Nasal cavity respiratory epithelium epithelial cell of viscerocranial mucosa (primary cell): ENCODE data around the gene HERC2. TPM values are rescaled to one million over a fixed set of nuclear protein-coding genes. Genes with fewer than 3 reads are reported as not detected.

Source experiments
- total RNA-seq: library from RNA; depleted of rRNA; stranded (reverse); fragments of >200 nt; gene quantifications from 2 replicates; pipeline ENCODE4 v1.2.3, GENCODE V29; 2014

Gene HERC2, protein sequence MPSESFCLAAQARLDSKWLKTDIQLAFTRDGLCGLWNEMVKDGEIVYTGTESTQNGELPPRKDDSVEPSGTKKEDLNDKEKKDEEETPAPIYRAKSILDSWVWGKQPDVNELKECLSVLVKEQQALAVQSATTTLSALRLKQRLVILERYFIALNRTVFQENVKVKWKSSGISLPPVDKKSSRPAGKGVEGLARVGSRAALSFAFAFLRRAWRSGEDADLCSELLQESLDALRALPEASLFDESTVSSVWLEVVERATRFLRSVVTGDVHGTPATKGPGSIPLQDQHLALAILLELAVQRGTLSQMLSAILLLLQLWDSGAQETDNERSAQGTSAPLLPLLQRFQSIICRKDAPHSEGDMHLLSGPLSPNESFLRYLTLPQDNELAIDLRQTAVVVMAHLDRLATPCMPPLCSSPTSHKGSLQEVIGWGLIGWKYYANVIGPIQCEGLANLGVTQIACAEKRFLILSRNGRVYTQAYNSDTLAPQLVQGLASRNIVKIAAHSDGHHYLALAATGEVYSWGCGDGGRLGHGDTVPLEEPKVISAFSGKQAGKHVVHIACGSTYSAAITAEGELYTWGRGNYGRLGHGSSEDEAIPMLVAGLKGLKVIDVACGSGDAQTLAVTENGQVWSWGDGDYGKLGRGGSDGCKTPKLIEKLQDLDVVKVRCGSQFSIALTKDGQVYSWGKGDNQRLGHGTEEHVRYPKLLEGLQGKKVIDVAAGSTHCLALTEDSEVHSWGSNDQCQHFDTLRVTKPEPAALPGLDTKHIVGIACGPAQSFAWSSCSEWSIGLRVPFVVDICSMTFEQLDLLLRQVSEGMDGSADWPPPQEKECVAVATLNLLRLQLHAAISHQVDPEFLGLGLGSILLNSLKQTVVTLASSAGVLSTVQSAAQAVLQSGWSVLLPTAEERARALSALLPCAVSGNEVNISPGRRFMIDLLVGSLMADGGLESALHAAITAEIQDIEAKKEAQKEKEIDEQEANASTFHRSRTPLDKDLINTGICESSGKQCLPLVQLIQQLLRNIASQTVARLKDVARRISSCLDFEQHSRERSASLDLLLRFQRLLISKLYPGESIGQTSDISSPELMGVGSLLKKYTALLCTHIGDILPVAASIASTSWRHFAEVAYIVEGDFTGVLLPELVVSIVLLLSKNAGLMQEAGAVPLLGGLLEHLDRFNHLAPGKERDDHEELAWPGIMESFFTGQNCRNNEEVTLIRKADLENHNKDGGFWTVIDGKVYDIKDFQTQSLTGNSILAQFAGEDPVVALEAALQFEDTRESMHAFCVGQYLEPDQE (N-terminal part only)
- 38.3 and 73.7 TPM in 2 replicates for total RNA-seq

DNA sequence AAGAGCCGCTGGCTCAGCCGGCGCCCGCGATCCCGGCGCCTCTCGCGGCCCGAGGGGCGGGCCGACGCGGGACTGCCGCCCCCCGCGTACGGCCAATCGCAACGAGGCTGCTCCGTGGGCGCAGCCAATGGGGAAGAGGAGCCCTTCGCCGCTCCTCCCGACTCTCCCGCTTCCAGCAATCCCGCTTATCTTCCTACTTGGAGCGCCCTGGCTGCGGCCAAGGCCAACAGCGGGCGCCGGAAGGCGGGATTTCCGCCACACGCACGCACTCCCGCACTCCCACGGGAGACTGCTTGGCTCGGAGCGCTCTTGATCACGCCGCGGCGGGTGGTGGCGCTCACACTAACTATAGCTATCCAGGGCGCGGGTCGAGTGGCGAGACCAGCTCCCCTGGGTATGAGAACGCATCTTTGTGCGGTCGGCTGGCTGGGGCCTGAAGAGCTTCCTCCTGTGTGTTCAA, at the start of gene HERC2:
HERC2 (minus strand) TSS at position 51 of the 460 bp plus-strand sequence. CDS start 746 bp downstream, outside the sequence.

DNA sequence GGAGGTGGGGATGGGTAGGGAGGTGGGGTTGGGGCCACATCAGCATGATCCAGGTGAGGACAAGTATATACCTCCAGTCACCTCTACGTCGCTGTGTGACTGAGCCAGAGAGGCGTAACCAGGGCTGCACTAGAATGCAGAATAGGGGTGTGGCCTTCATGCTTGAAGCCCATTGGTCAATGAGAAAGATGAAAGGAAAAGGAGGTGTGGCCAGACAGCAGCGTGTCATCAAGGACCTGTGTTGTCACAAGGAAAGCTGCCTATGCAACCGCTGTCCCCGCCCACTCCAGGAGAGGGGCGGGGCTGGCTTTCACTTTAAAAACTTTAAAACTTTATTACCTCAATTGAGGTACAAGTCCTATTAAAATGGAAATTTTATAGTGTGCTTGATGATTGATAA, 36.0 kb upstream of the HERC2 start, which contains the start of gene GOLGA6L24:
GOLGA6L24 (minus strand) TSS at position 101 of the 400 bp plus-strand sequence; CDS start at position 40, 61 bp downstream.

DNA sequence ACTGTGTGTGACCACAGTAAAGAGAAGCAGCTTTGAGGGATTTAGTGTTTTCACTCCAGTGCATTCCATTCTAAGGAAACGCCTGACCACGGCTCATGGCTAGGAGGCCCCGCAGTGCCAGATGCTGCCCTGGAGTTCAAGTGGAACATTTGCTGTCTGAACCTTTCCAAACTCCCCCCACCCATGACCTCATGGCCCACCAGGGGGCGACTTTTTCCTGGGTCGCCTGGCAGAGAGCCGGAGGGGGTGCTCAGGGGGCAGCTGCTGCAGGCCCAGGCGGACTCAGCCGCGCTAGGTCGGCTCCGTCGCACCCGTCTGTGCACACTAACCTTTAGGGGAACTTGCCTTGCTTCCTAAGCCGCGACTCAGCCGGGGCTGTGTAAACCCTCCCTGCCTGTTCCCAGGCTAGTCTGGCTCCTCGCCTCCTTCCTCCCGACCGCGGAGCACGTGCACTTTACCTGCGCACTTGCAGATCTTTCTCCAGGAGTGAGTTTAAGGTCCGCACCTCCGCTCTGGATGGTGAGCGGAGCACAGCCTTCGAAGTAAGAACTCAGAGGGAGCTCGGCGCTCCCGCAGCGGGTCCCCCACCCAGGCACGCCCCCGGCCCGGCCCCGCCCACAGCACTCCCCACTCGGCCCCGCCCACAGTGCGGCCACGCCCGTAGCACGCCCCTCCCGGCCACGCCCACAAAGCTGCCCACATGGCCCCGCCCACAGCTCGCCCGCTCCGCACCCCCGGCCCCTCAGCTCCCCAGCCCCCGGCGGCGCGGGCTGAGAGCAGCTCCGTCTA, 223.0 kb downstream of the HERC2 start, which contains the start of gene OCA2:
OCA2 (minus strand) TSS at position 550 of the 789 bp plus-strand sequence. CDS start 17,441 bp downstream, outside the sequence.

Other genes starting within 250 kb of the HERC2 start
- gene OCA2, start 222.9 kb downstream of the HERC2 start, total RNA-seq, result under 0.01 and 2.5 TPM in 2 replicates
- not detected in 2 replicates for gene GOLGA6L24, start 35.9 kb upstream of the HERC2 start, total RNA-seq
- under 0.01 and 0.21 TPM in 2 replicates for gene GOLGA8F, start 56.5 kb upstream of the HERC2 start, total RNA-seq
- 0.07 TPM in 1 of 2 replicates, not detected in the other for gene GOLGA8G, start 210.8 kb upstream of the HERC2 start, total RNA-seq
- gene GOLGA6L25, start 231.4 kb upstream of the HERC2 start, total RNA-seq, result not detected in 2 replicates